GM18951 (cell line): ENCODE data around the gene TMEM175.
"Not testable (repeated sequence)": the region's sequence is repeated elsewhere in the genome, so short reads cannot be mapped to it uniquely, and the experiment has no call there.

Experiments used
- POLR2A ChIP-seq: IDR thresholded peaks from 4 replicates; pipeline ENCODE4 v1.6.1; 2011; ENCODE audit warnings: mild to moderate bottlenecking; ENCODE audit not compliant: insufficient read length, insufficient read depth; ENCODE audit errors: extremely low read depth
- in situ Hi-C: fragments of 300-500 bp; cut with MboI; formaldehyde crosslinking; loops from one replicate; pipeline ENCODE4 v1.12.0; 2022; ENCODE audit warnings: low sequenced_read_pairs, mixed read lengths, inconsistent platforms; ENCODE audit not compliant: unreplicated experiment

The TMEM175 gene

DNA sequence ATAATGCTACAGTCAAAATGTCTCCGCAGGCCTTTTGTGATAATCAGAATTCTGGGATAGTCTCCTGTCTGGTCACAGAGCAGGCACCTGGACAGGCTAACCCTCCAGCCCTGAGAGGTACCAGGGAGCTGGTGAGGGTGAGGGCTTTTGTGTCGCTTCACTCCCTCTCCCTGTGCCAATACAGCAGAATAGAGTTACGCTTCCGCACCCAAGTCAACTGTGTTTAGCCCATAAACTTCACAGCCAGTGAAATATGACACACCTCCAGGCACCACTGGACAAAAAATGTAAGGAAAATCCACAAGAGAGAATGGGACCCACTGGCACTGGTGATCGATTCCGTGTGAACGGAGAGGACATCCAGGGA is 1.4 kb upstream of the TMEM175 start:
- in situ Hi-C loops = no loop called here
- no peak for TF ChIP-seq POLR2A

GRCh38 chr4:931194-931959 is 883 bp upstream of the TMEM175 start:
- no peak for TF ChIP-seq POLR2A
- in situ Hi-C loops = no loop called here

DNA sequence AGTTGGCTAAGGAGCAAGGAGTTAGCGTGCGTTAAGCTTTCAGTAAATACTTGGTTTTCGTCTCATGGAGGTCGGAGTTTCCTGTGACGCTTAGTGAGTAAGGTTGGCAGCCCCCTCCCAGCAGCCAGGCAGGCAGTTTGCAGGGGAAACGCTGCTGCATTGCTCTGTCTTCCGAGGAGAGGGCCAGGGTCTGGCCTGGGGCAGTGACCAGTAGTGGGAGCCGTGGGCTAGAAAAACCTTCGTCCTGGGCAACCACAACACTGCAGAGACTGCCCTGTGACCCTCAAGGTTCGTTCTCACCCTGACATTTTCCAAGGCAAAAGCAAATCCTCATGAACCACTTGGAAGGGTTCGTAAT is 432 bp downstream of the TMEM175 start:
- in situ Hi-C loops = no loop called here

GRCh38 chr4:939508-939907 is 7.2 kb downstream of the TMEM175 start:
- in situ Hi-C loops = not testable (repeated sequence)

More for the DNA sequence above, 432 bp downstream of the TMEM175 start:
- TF ChIP-seq POLR2A = no peak

DNA sequence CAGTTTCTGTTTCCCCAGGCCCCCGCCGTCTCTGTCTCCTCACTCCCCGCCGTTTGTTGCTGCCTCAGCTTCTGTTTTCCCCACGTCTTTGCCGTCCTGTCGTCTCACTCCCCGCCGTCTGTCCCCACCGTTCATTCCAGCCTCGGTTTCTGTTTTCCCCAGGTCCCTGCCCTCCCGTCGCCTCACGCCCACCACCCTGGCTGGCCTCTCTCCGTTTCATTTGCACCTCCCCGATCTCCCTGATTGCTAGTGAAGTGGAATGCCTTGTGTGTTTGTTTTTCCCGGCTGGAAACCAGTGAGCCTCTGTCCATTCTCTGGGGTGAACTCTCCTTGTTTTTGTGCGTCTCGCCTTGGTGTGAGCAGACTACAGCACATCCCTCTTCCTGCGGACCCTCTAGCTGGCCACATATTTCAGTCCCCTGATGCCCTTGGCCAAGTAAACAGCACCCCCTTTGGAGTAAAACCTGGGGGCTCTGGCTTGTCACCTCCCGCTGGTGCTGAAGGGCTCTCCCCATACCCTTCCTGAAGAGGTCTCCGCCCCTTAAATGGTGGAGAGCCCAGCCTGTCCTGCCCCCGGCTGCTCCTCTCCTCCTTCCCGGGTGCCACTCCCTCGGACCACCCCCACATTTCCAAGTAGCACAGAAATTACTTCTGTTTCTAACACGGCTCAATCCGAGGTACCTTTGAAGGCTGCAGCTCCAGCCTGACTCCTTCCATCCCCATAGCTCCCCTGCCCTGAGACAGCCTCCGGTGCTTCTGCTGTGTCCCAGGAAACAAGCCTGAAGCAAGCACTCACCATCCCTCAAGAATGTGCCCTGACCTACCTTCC is 13.2 kb downstream of the TMEM175 start:
- in situ Hi-C loops = no loop called here
- TF ChIP-seq POLR2A = no peak

DNA sequence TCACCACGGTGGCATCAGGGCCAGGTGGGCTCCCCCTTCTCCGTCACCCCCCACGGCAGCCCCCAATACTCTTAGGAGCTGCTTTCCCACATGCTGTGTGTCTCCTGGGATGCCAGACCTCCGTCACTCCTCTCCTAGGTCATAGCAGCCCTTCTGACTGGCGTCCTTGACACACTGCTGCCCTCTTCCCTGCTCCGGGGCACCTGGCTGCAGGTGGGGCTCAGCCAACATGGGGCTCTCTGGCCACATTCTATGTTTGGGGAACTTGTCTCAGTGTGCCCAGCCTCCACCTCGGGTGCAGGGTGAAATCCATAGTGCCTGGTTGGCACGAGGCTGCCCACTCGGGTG is 13.8 kb downstream of the TMEM175 start:
- in situ Hi-C loops = no loop called here
- no peak for TF ChIP-seq POLR2A

DNA sequence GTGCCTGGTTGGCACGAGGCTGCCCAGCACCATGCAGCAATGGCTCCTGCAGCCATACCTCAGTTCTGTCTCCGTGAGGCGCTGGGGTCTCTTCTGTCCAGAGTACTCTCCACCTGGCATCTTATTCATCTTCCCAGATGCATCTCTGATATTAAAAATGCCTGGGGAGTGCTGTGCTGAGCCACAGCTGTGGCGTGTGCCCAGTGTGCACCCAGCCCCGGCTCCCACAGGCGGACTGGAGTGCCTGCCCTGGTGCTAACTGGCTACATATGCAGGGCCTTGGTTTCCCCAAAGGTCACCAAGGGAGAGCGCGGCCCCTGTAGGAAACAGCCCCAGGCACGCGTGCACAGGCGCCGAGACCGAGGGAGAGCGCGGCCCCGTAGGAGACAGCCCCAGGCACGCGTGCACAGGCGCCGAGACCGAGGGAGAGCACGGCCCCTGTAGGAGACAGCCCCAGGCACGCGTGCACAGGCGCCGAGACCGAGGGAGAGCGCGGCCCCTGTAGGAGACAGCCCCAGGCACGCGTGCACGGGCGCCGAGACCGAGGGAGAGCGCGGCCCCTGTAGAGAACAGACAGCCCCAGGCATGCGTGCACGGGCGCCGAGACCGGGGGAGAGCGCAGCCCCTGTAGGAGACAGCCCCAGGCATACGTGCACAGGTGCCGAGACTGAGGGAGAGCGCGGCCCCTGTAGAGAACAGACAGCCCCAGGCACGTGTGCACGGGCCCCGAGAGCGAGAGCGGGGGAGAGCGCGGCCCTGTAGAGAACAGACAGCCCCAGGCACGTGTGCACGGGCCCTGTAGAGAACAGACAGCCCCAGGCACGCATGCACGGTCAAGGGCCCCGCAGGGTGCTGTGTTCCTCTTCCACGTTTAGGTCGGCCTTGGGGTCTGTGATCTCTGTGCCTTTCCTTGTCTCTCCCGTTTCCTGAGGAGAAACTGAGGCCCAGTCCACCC is 14.5 kb downstream of the TMEM175 start:
- in situ Hi-C loops = no loop called here
- no peak for TF ChIP-seq POLR2A

- no peak for TF ChIP-seq POLR2A
- in situ Hi-C loops = no loop called here
Measured at GRCh38 chr4:947491-947971, 15.3 kb downstream of the TMEM175 start.

- no peak for TF ChIP-seq POLR2A
- in situ Hi-C loops = no loop called here
Measured at GRCh38 chr4:948101-948935, 16.1 kb downstream of the TMEM175 start.

DNA sequence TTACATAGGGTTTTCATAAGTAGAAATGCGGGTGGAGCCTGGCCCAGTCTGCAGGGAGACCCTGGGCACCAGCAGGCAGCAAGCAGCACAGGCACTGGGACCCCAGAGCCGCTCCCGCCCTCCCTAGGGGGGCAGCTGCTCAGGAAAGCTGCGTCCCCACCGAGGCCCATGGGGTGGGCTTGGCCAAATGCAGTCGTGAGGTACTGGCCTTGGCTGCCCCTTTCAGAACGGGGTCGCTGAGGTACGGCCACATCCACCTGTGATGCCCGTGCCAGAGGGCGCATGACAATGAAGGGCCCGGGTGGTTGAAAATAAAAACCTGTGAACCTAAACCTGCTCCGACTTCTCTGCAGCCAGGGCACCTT is 16.7 kb downstream of the TMEM175 start:
- TF ChIP-seq POLR2A = no peak
- in situ Hi-C loops = no loop called here

GRCh38 chr4:949656-950055 is 17.4 kb downstream of the TMEM175 start:
- TF ChIP-seq POLR2A = no peak
- in situ Hi-C loops = no loop called here
